CD14-positive monocyte (primary cell): ENCODE measurements around the gene ABCA7. TPM values are rescaled to one million over a fixed set of nuclear protein-coding genes. Genes with fewer than 3 reads are reported as not detected.

Experiments
- DNase-seq, 3 donors: peaks; one replicate each; pipeline ENCODE4 v3.0.0-alpha.2; 2011 to 2022
- H2AFZ ChIP-seq: 2 replicates; pipeline ENCODE4 v1.6.0; 2012; ENCODE audit warnings: mild to moderate bottlenecking, low read depth, low read length, inconsistent platforms; ENCODE audit not compliant: insufficient read depth, poor library complexity, severe bottlenecking
- H3K27ac ChIP-seq, 2 donors: 1 replicate in 1 of 2; 2 replicates in 1 of 2; pipeline ENCODE4 v1.5.1; 2012 to 2013; ENCODE audit warnings: low read length in 2 of 2, control low read depth in 1 of 2, inconsistent platforms in 1 of 2, low read depth in 1 of 2, mild to moderate bottlenecking in 1 of 2
- H3K27me3 ChIP-seq, 2 donors: one replicate each; pipeline versions ENCODE4 v1.6.0 to v1.6.1; 2011 to 2013; ENCODE audit warnings: low read length in 2 of 2; ENCODE audit not compliant: control insufficient read depth in 2 of 2, insufficient read depth in 2 of 2
- H3K36me3 ChIP-seq, 2 donors: replicated peaks in 1 of 2; 1 replicate in 1 of 2; 2 replicates in 1 of 2; pipeline versions ENCODE4 v1.5.1 to v1.6.1; 2012 to 2013; ENCODE audit warnings: low read length in 2 of 2, control low read depth in 1 of 2, inconsistent platforms in 1 of 2, mild to moderate bottlenecking in 1 of 2; ENCODE audit not compliant: insufficient read depth in 2 of 2, control insufficient read depth in 1 of 2
- H3K4me1 ChIP-seq, 2 donors: 1 replicate in 1 of 2; 2 replicates in 1 of 2; pipeline versions ENCODE4 v1.5.1 to v1.6.1; 2012 to 2013; ENCODE audit warnings: low read length in 2 of 2, control low read depth in 1 of 2, inconsistent platforms in 1 of 2, mild to moderate bottlenecking in 1 of 2, moderate library complexity in 1 of 2; ENCODE audit not compliant: insufficient read depth in 2 of 2, control insufficient read depth in 1 of 2
- H3K4me2 ChIP-seq: replicated peaks from 2 replicates; pipeline ENCODE3; 2012; ENCODE audit warnings: low read length, moderate library complexity, mild to moderate bottlenecking; ENCODE audit not compliant: poor library complexity, severe bottlenecking; ENCODE audit errors: extremely low read depth
- H3K4me3 ChIP-seq, 3 experiments: fragments of 200-600 bp in 1 of 3; sonication (generic) in 1 of 3; replicated peaks in 1 of 3; 1 replicate in 2 of 3; 2 replicates in 1 of 3; pipeline ENCODE4 v1.5.1; 2011 to 2013; ENCODE audit warnings: low read length in 3 of 3, mild to moderate bottlenecking in 3 of 3, control low read depth in 2 of 3, low read depth in 2 of 3, inconsistent platforms in 1 of 3, moderate library complexity in 1 of 3
- H3K79me2 ChIP-seq: 2 replicates; pipeline ENCODE4 v1.6.0; 2012; ENCODE audit warnings: mild to moderate bottlenecking, control low read depth, inconsistent platforms, low read length, moderate library complexity; ENCODE audit not compliant: insufficient read depth
- H3K9ac ChIP-seq: 2 replicates; pipeline ENCODE4 v1.6.0; 2017; ENCODE audit warnings: low read length, mild to moderate bottlenecking; ENCODE audit not compliant: insufficient read depth, poor library complexity, severe bottlenecking
- H3K9me3 ChIP-seq, 2 donors: replicated peaks in 1 of 2; 1 replicate in 1 of 2; 2 replicates in 1 of 2; pipeline versions ENCODE4 v1.5.1 to v1.6.1; 2012 to 2013; ENCODE audit warnings: low read length in 2 of 2, control low read depth in 1 of 2; ENCODE audit not compliant: control insufficient read depth in 1 of 2, insufficient read depth in 1 of 2
- H4K20me1 ChIP-seq: 2 replicates; pipeline ENCODE4 v1.6.0; 2012; ENCODE audit warnings: mild to moderate bottlenecking, low read length, control low read depth, moderate library complexity; ENCODE audit not compliant: insufficient read depth
- H3K27ac Mint-ChIP-seq, 7 donors: one replicate each; pipeline ENCODE4 v1.8.0; 2020; ENCODE audit warnings: mild to moderate bottlenecking in 7 of 7, mixed read lengths in 7 of 7, moderate library complexity in 6 of 7, inconsistent platforms in 2 of 7
- H3K27me3 Mint-ChIP-seq, 3 donors: one replicate each; pipeline ENCODE4 v1.8.0; 2021 to 2022; ENCODE audit warnings: low read depth in 3 of 3, mild to moderate bottlenecking in 3 of 3, mixed read lengths in 3 of 3, moderate library complexity in 3 of 3, inconsistent platforms in 1 of 3
- H3K36me3 Mint-ChIP-seq, 2 donors: one replicate each; pipeline ENCODE4 v1.8.0; 2020; ENCODE audit warnings: mixed read lengths in 2 of 2, inconsistent platforms in 1 of 2, mild to moderate bottlenecking in 1 of 2
- H3K4me1 Mint-ChIP-seq: one replicate; pipeline ENCODE4 v1.8.0; 2020; ENCODE audit warnings: mild to moderate bottlenecking, mixed read lengths
- H3K4me3 Mint-ChIP-seq, 2 donors: one replicate each; pipeline ENCODE4 v1.8.0; 2020; ENCODE audit warnings: mild to moderate bottlenecking in 2 of 2, mixed read lengths in 2 of 2, moderate library complexity in 1 of 2
- H3K9me3 Mint-ChIP-seq, 7 donors: one replicate each; pipeline ENCODE4 v1.8.0; 2020 to 2022; ENCODE audit warnings: mixed read lengths in 7 of 7, mild to moderate bottlenecking in 6 of 7, moderate library complexity in 6 of 7, inconsistent platforms in 2 of 7
- WGBS: methylation state at CpG from one replicate; pipeline ENCODE4 v1.1.5; 2013; ENCODE audit warnings: missing lambda C conversion rate; ENCODE audit not compliant: insufficient coverage; 5-methylcytosine and 5-hydroxymethylcytosine counted together
- intact Hi-C, 2 donors: fragments of 100-400 bp; cut with micrococcal nuclease; formaldehyde crosslinking; loops; one replicate each; pipeline versions ENCODE4 v1.15.0 to v1.15.1; 2023
- polyA plus RNA-seq, 3 donors: library from polyadenylated mRNA; depleted of rRNA in 1 of 3; unstranded in 2 of 3; stranded (reverse) in 1 of 3; fragments of 300-500 nt in 2 of 3; fragments of >200 nt in 1 of 3; fragmentation: Illumina TruSeq in 2 of 3; gene quantifications; 1 replicate in 2 of 3; 2 replicates in 1 of 3; pipeline ENCODE4 v1.2.3, GENCODE V29; 2012 to 2021
- TF ChIP-seq, protein P1 (sequence below): fragments of 200-600 bp; IDR thresholded peaks from one replicate; pipeline ENCODE4 v1.8.0; 2022; ENCODE audit warnings: antibody characterized with exemption, mild to moderate bottlenecking

The ABCA7 gene
- polyA plus RNA-seq, 3 donors = 1.7 to 104 (median 7.8) TPM

DNA sequence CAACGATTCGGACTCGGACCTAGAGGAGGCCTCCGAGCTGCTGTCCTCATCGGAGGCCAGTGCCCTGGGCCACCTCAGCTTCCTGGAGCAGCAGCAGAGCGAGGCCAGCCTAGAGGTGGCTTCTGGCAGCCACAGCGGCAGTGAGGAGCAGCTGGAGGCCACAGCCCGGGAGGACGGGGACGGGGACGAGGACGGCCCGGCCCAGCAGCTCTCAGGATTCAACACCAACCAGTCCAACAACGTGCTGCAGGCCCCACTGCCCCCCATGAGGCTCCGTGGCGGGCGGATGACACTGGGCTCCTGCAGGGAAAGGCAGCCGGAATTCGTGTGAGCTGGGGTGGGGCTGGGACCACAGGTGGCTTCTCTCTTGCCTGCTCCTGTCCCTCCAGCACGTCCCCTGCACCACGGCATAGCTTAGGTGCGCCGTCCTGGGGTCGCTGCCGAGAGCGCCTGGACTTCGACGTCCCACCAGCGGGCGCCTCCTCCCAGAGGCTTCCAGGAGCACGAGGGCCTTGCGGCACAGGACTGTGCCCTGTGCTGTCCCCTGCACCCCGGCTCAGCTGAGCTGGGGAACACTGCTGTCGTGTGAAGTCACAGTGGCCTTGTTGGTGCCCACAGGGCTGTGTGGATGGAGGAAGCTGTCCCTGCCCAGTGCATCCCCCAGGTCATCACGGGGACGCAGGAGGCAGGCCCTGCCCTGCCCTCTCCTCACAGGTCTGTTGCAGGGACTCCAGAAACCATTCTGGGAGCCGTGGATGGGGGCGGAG, 46.0 kb downstream of the ABCA7 start:
- DNase-seq = no peak
- Histone ChIP-seq H4K20me1 (peaks cover 88% of the 10 kb centered on the region), H3K27me3 (no peaks in the 10 kb centered on the region), H3K4me1 (peaks cover 73 to 95% of the 10 kb centered on the region in 2 donors), H3K9me3 (no peaks in the 10 kb centered on the region), H3K9ac (no peak overlapping the region), H3K27ac (peak overlapping the region; percentile 95 to 97), H2AFZ (no peak overlapping the region), H3K4me2 (no peak overlapping the region), H3K79me2 (peaks cover 62% of the 10 kb centered on the region), H3K4me3 (no peak overlapping the region), H3K36me3 (peaks cover 74% of the 10 kb centered on the region in 2 donors)
- intact Hi-C loops = loop anchor here (2.0 kb wide), 2 partner anchors 13 to 17 kb away; partner anchors contain the start of gene GPX4 (in 1 of the 2)
- TF ChIP-seq, protein P1, sequence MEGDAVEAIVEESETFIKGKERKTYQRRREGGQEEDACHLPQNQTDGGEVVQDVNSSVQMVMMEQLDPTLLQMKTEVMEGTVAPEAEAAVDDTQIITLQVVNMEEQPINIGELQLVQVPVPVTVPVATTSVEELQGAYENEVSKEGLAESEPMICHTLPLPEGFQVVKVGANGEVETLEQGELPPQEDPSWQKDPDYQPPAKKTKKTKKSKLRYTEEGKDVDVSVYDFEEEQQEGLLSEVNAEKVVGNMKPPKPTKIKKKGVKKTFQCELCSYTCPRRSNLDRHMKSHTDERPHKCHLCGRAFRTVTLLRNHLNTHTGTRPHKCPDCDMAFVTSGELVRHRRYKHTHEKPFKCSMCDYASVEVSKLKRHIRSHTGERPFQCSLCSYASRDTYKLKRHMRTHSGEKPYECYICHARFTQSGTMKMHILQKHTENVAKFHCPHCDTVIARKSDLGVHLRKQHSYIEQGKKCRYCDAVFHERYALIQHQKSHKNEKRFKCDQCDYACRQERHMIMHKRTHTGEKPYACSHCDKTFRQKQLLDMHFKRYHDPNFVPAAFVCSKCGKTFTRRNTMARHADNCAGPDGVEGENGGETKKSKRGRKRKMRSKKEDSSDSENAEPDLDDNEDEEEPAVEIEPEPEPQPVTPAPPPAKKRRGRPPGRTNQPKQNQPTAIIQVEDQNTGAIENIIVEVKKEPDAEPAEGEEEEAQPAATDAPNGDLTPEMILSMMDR = no peak
- H3K9me3 Mint-ChIP-seq = no peaks in the 10 kb centered on the region
- 85% methylated on average over 23 of the region's 38 CpGs for WGBS
- peaks cover 41 to 72% of the 10 kb centered on the region in 2 donors for H3K36me3 Mint-ChIP-seq
- H3K27me3 Mint-ChIP-seq = peaks cover 0 to 5% (median 0%) of the 10 kb centered on the region in 3 donors
- peak overlapping the region; percentile 74 to 99 (median 88) for H3K27ac Mint-ChIP-seq
- peaks cover 70% of the 10 kb centered on the region for H3K4me1 Mint-ChIP-seq
- no peak overlapping the region for H3K4me3 Mint-ChIP-seq

DNA sequence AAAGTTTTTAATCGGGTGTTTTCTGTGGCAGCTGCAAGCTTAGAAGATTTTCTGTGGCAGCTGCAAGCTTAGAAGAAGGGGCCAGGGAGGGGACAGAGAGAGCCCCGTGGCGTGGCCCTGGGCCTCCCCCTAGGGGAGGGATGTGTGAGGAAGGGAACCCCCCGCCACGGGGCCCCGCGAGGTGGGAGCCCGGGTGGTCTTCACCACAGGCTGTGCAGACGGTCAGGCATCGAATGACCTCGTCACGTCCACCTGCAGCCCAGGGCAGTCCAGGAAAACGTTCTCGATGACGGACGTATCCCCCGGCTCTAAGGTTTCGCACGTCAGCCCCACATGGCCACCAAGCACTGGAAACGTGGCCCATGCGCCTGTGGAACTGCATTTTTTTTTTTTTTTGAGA, 46.7 kb downstream of the ABCA7 start:
- Histone ChIP-seq H3K79me2 (peaks cover 61% of the 10 kb centered on the region), H3K9ac (peak overlapping the region; percentile 77), H3K27ac (peak overlapping the region; percentile 95 to 97), H3K4me3 (peak overlapping the region in 1 of 3 experiments; percentile 18), H3K36me3 (peaks cover 72 to 74% of the 10 kb centered on the region in 2 donors), H3K4me1 (peaks cover 67 to 89% of the 10 kb centered on the region in 2 donors), H3K27me3 (no peaks in the 10 kb centered on the region), H3K4me2 (no peak overlapping the region), H4K20me1 (peaks cover 87% of the 10 kb centered on the region), H3K9me3 (no peaks in the 10 kb centered on the region), H2AFZ (no peak overlapping the region)
- 82% methylated on average over 15 of the region's 21 CpGs for WGBS
- H3K36me3 Mint-ChIP-seq = peaks cover 41 to 70% of the 10 kb centered on the region in 2 donors
- no peak overlapping the region for H3K4me3 Mint-ChIP-seq
- peaks cover 65% of the 10 kb centered on the region for H3K4me1 Mint-ChIP-seq
- H3K27me3 Mint-ChIP-seq = peaks cover 0 to 5% (median 0%) of the 10 kb centered on the region in 3 donors
- H3K9me3 Mint-ChIP-seq = no peaks in the 10 kb centered on the region
- intact Hi-C loops = loop anchor here (2.0 kb wide), 2 partner anchors 14 to 16 kb away; partner anchors contain the start of gene GPX4 (in 1 of the 2)
- no peak for DNase-seq
- TF ChIP-seq, protein P1 = no peak
- peak overlapping the region; percentile 97 to 99 (median 98) for H3K27ac Mint-ChIP-seq
